ENCODE measurements around the gene PRKCI. TPM values are rescaled to one million over a fixed set of nuclear protein-coding genes. Genes with fewer than 3 reads are reported as not detected.
A peak's percentile ranks its signal among the peaks of the same experiment; 100 is the strongest.
"Not testable (repeated sequence)": the region's sequence is repeated elsewhere in the genome, so short reads cannot be mapped to it uniquely, and the experiment has no call there.

The PRKCI gene
- total RNA-seq (10 to 100 TPM; 41.8 to 71.5 TPM), polyA plus RNA-seq (ENCODE audit: insufficient read length in 2 of 2) (10 to 100 TPM; 41.9 to 43.0 TPM)
- long read RNA-seq, donor 1, full-length matches to known transcripts, result 13 of 34 reads
- long read RNA-seq, donor 1, partial matches to known transcripts, result 21 of 34 reads
- long read RNA-seq, donor 1, other reads (novel, unspliced or antisense), result 0 of 34 reads
- long read RNA-seq, donor 2, full-length matches to known transcripts, result 4 of 14 reads
- long read RNA-seq, donor 2, partial matches to known transcripts, result 10 of 14 reads
- long read RNA-seq, donor 2, other reads (novel, unspliced or antisense), result 0 of 14 reads
- long read RNA-seq, donor 3, full-length matches to known transcripts, result 5 of 5 reads
- long read RNA-seq, donor 3, partial matches to known transcripts, result 0 of 5 reads
- long read RNA-seq, donor 3, other reads (novel, unspliced or antisense), result 0 of 5 reads
- long read RNA-seq, donor 4, full-length matches to known transcripts, result 15 of 25 reads
- long read RNA-seq, donor 4, partial matches to known transcripts, result 10 of 25 reads
- long read RNA-seq, donor 4, other reads (novel, unspliced or antisense), result 0 of 25 reads

- H3K27me3 ChIP-seq (ENCODE audit: control insufficient read depth, insufficient read depth, low read length), result no peaks in the 10 kb centered on the region
- peaks cover 2% of the 10 kb centered on the region for H3K9me3 ChIP-seq (ENCODE audit: control insufficient read depth, insufficient read depth, low read length)
- no peaks in the 10 kb centered on the region for H3K36me3 ChIP-seq (ENCODE audit: control insufficient read depth, insufficient read depth, low read length)
- 0% methylated on average over 58 of the region's 60 CpGs for WGBS (ENCODE audit: insufficient coverage)
- peak within 1 kb of the TSS; percentile 90 for H3K27ac ChIP-seq (ENCODE audit: low read depth, low read length)
- H3K4me1 ChIP-seq (ENCODE audit: control insufficient read depth, insufficient read depth, low read length), result no peaks in the 10 kb centered on the region
- H3K4me3 ChIP-seq (ENCODE audit: low read depth, low read length), result peak within 1 kb of the TSS; percentile 82
- DNase-seq (ENCODE audit: low read depth in 4 of 6, low spot score in 6 of 6), result peak; percentile 95 to 99 (median 96)
Observed at GRCh38 chr3:170221924-170222646, at the start of gene PRKCI. Gene PRKCI (plus strand): TSS chr3:170222424. CDS start chr3:170222670, 246 bp downstream.

- H3K4me3 ChIP-seq (ENCODE audit: low read depth, low read length), result no peak overlapping the region
- peaks cover 5% of the 10 kb centered on the region for H3K4me1 ChIP-seq (ENCODE audit: control insufficient read depth, insufficient read depth, low read length)
- H3K27ac ChIP-seq (ENCODE audit: low read depth, low read length), result no peak overlapping the region
- no peaks in the 10 kb centered on the region for H3K27me3 ChIP-seq (ENCODE audit: control insufficient read depth, insufficient read depth, low read length)
- DNase-seq (ENCODE audit: low read depth in 4 of 6, low spot score in 6 of 6), result no peak
- peaks cover 29% of the 10 kb centered on the region for H3K36me3 ChIP-seq (ENCODE audit: control insufficient read depth, insufficient read depth, low read length)
- no peaks in the 10 kb centered on the region for H3K9me3 ChIP-seq (ENCODE audit: control insufficient read depth, insufficient read depth, low read length)
- 86% methylated on average over 1 of the region's 3 CpGs for WGBS (ENCODE audit: insufficient coverage)
Observed at GRCh38 chr3:170178651-170179050, 43.6 kb upstream of the PRKCI start.

GRCh38 chr3:170179432-170179831 is 42.8 kb upstream of the PRKCI start:
- Histone ChIP-seq H3K27ac (ENCODE audit: low read depth, low read length) (no peak overlapping the region), H3K4me3 (ENCODE audit: low read depth, low read length) (no peak overlapping the region), H3K36me3 (ENCODE audit: control insufficient read depth, insufficient read depth, low read length) (peaks cover 26% of the 10 kb centered on the region), H3K9me3 (ENCODE audit: control insufficient read depth, insufficient read depth, low read length) (no peaks in the 10 kb centered on the region), H3K4me1 (ENCODE audit: control insufficient read depth, insufficient read depth, low read length) (peaks cover 5% of the 10 kb centered on the region), H3K27me3 (ENCODE audit: control insufficient read depth, insufficient read depth, low read length) (no peaks in the 10 kb centered on the region)
- WGBS (ENCODE audit: insufficient coverage), result no CpG with 5 or more reads among the region's 1 CpG
- no peak for DNase-seq (ENCODE audit: low read depth in 4 of 6, low spot score in 6 of 6)

DNA sequence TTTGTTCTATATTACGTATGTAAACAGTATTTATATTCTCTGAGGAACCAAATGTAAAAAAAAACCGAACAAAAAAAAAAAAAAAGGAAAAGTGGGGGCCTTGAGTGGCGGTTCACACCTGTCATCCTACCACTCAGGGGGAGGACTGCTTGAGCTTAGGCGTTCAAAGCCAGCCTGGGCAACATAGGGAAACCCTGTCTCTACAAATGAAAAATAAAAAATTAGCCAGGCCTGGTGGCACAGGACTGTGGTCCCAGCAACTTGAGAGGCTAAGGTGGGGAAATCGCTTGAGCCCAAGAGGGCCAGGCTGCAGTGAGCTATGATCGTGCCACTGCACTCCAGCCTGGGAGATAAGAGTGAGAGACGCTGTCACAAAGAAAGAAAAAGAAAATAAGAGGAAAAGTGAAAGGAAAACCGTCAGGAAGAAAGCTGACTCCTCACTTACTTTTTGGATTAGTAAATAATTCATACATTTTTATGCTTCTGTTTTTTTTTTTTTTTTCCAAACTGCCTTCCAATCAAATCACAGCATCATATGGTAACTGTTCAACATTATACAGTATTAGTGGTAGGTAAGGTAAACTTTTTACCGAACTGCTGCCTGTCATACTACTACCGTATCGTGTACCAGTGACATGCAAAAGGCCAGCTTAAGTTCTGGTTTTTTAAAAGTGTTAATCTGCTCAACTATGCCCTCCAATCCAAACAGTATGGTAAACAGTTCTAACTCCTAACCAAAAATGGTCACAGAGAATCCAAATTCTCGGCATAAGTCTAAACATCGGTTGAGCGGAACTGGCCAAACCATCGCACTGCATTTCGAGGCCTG is 41.9 kb upstream of the PRKCI start:
- Histone ChIP-seq H3K4me1 (ENCODE audit: control insufficient read depth, insufficient read depth, low read length) (peaks cover 5% of the 10 kb centered on the region), H3K27ac (ENCODE audit: low read depth, low read length) (peak overlapping the region; percentile 94), H3K9me3 (ENCODE audit: control insufficient read depth, insufficient read depth, low read length) (no peaks in the 10 kb centered on the region), H3K4me3 (ENCODE audit: low read depth, low read length) (peak overlapping the region; percentile 88), H3K27me3 (ENCODE audit: control insufficient read depth, insufficient read depth, low read length) (no peaks in the 10 kb centered on the region), H3K36me3 (ENCODE audit: control insufficient read depth, insufficient read depth, low read length) (peaks cover 24% of the 10 kb centered on the region)
- 23% methylated on average over 7 of the region's 16 CpGs for WGBS (ENCODE audit: insufficient coverage)
- DNase-seq (ENCODE audit: low read depth in 4 of 6, low spot score in 6 of 6), result peak in 1 of 6 donors; percentile 4

DNA sequence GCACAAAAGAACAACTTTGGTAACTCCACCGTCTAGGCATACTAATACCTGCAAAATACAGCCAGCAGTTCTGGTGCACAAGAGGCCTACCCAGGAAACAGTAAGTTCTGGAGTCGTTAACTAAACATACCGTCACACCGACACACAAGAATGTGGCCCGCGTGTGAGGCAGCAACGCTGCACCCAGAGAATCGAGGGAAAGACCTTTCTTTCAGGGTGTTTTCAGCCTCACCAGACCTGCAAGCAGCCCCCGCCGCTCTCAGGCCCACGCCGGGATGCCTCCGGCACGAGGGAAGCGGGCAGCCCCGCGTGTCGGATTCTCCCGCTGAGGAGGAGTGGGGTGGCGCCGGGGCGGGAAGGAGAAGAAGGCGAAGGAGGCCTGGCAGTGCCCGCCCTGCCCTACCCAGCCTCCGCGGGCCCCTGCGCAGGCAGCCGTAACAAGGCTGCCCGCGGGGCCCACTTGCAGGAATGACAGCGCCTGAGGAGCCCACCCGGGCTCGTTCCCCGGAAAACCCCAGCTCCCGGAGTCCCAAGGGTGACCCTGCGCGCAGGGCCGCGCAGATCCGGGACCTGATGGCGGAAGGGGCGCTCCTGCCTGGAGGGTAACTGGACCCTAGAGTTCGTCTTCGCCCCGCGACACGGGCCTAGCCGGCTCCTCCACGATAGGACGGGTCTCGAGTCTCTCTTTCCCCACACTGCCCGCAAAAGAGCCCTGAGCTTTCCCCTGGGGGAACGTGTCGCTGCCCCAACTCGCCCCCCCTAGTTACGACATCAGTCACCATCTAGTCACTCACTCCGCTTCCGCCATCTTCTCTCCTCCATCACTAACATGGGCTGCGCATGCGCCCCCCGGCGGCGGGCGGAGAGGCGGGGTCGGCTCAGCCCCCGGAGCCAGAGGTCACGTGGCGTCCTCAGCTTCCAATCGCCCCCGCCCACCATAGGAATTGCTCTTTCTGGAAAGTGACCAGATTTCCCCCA is 41.0 kb upstream of the PRKCI start, which contains the start of gene PHC3:
TSS of gene PHC3 (minus strand) at position 826 of the 978 bp plus-strand sequence. CDS start at position 808, 18 bp downstream.
- peak within 1 kb of the TSS; percentile 94 for H3K27ac ChIP-seq (ENCODE audit: low read depth, low read length)
- H3K4me3 ChIP-seq (ENCODE audit: low read depth, low read length), result peak within 1 kb of the TSS; percentile 88
- H3K9me3 ChIP-seq (ENCODE audit: control insufficient read depth, insufficient read depth, low read length), result no peaks in the 10 kb centered on the region
- H3K27me3 ChIP-seq (ENCODE audit: control insufficient read depth, insufficient read depth, low read length), result no peaks in the 10 kb centered on the region
- H3K4me1 ChIP-seq (ENCODE audit: control insufficient read depth, insufficient read depth, low read length), result peaks cover 5% of the 10 kb centered on the region
- peaks cover 16% of the 10 kb centered on the region for H3K36me3 ChIP-seq (ENCODE audit: control insufficient read depth, insufficient read depth, low read length)
- under 1% methylated on average over 69 of the region's 71 CpGs for WGBS (ENCODE audit: insufficient coverage)
- DNase-seq (ENCODE audit: low read depth in 4 of 6, low spot score in 6 of 6), result peak; percentile 81 to 98 (median 88)

GRCh38 chr3:170189398-170190256 is 32.6 kb upstream of the PRKCI start:
- Histone ChIP-seq H3K9me3 (ENCODE audit: control insufficient read depth, insufficient read depth, low read length) (no peaks in the 10 kb centered on the region), H3K27me3 (ENCODE audit: control insufficient read depth, insufficient read depth, low read length) (no peaks in the 10 kb centered on the region)

GRCh38 chr3:170195759-170196158 is 26.5 kb upstream of the PRKCI start:
- WGBS (ENCODE audit: insufficient coverage), result 57% methylated on average over 1 of the region's 3 CpGs
- not testable (repeated sequence) for H3K4me3 ChIP-seq (ENCODE audit: low read depth, low read length); H3K27me3 ChIP-seq (ENCODE audit: control insufficient read depth, insufficient read depth, low read length); H3K4me1 ChIP-seq (ENCODE audit: control insufficient read depth, insufficient read depth, low read length); H3K27ac ChIP-seq (ENCODE audit: low read depth, low read length); H3K9me3 ChIP-seq (ENCODE audit: control insufficient read depth, insufficient read depth, low read length); H3K36me3 ChIP-seq (ENCODE audit: control insufficient read depth, insufficient read depth, low read length); DNase-seq (ENCODE audit: low read depth in 4 of 6, low spot score in 6 of 6)

More at GRCh38 chr3:170189398-170190256, 32.6 kb upstream of the PRKCI start:
- Histone ChIP-seq H3K27ac (ENCODE audit: low read depth, low read length) (no peak overlapping the region), H3K36me3 (ENCODE audit: control insufficient read depth, insufficient read depth, low read length) (no peaks in the 10 kb centered on the region), H3K4me1 (ENCODE audit: control insufficient read depth, insufficient read depth, low read length) (no peaks in the 10 kb centered on the region), H3K4me3 (ENCODE audit: low read depth, low read length) (no peak overlapping the region)
- DNase-seq (ENCODE audit: low read depth in 4 of 6, low spot score in 6 of 6), result no peak
- 91% methylated on average over 4 of the region's 4 CpGs for WGBS (ENCODE audit: insufficient coverage)

DNA sequence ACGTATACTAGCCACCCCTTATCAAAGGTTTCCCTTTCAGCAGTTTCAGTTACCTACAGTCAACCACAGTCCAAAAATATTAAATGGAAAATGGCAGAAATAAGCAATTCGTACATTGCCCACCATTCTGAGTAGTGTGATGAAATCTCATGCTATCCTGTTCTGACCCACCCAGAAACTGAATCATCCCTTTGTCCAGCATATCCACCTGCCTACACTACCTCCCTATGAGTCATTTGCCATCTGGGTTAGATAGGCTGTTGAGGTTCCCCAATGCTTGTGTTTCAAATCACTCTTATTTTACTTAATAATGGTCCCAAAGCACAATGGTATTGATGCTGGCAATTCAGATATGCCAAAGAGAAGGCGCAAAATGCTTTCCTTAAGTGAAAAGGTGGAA is 25.4 kb upstream of the PRKCI start:
- Histone ChIP-seq H3K36me3 (ENCODE audit: control insufficient read depth, insufficient read depth, low read length) (no peaks in the 10 kb centered on the region), H3K4me1 (ENCODE audit: control insufficient read depth, insufficient read depth, low read length) (no peaks in the 10 kb centered on the region), H3K27me3 (ENCODE audit: control insufficient read depth, insufficient read depth, low read length) (no peaks in the 10 kb centered on the region), H3K4me3 (ENCODE audit: low read depth, low read length) (no peak overlapping the region), H3K9me3 (ENCODE audit: control insufficient read depth, insufficient read depth, low read length) (no peaks in the 10 kb centered on the region), H3K27ac (ENCODE audit: low read depth, low read length) (no peak overlapping the region)
- no CpG with 5 or more reads among the region's 3 CpGs for WGBS (ENCODE audit: insufficient coverage)
- no peak for DNase-seq (ENCODE audit: low read depth in 4 of 6, low spot score in 6 of 6)

All from spinal cord (tissue), 10 donors.